Measurements from ENCODE around the gene ZNF341.

The ZNF341 gene

GRCh38 chr20:33701629-33702450 lies 30.0 kb upstream of the ZNF341 start:
- no peak for DNase-seq (ENCODE audit: low read depth in 3 of 3)

- no peak for DNase-seq (ENCODE audit: low read depth in 3 of 3)
Measured at GRCh38 chr20:33702861-33703260, 28.9 kb upstream of the ZNF341 start.

- DNase-seq (ENCODE audit: low read depth in 3 of 3) = no peak
Measured at GRCh38 chr20:33703498-33704137, 28.2 kb upstream of the ZNF341 start.

- DNase-seq (ENCODE audit: low read depth in 3 of 3) = no peak
Measured at GRCh38 chr20:33704197-33704924, 27.4 kb upstream of the ZNF341 start.

- no peak for DNase-seq (ENCODE audit: low read depth in 3 of 3)
Measured at GRCh38 chr20:33707668-33708067, 24.1 kb upstream of the ZNF341 start.

GRCh38 chr20:33709398-33709797 lies 22.4 kb upstream of the ZNF341 start:
- no peak for DNase-seq (ENCODE audit: low read depth in 3 of 3)

GRCh38 chr20:33709905-33710541 lies 21.8 kb upstream of the ZNF341 start:
- DNase-seq (ENCODE audit: low read depth in 3 of 3) = no peak

- DNase-seq (ENCODE audit: low read depth in 3 of 3) = no peak
Measured at GRCh38 chr20:33710681-33711445, 20.9 kb upstream of the ZNF341 start.

- no peak for DNase-seq (ENCODE audit: low read depth in 3 of 3)
Measured at GRCh38 chr20:33711446-33711738, 20.4 kb upstream of the ZNF341 start.

GRCh38 chr20:33713865-33714367 lies 17.9 kb upstream of the ZNF341 start:
- DNase-seq (ENCODE audit: low read depth in 3 of 3) = no peak

- no peak for DNase-seq (ENCODE audit: low read depth in 3 of 3)
Measured at GRCh38 chr20:33716498-33716897, 15.3 kb upstream of the ZNF341 start.

- no peak for DNase-seq (ENCODE audit: low read depth in 3 of 3)
Measured at GRCh38 chr20:33719277-33719988, 12.4 kb upstream of the ZNF341 start.

- DNase-seq (ENCODE audit: low read depth in 3 of 3) = peak; percentile 50 to 78 (median 76)
Measured at GRCh38 chr20:33719989-33720709, 11.6 kb upstream of the ZNF341 start, which contains the start of gene PXMP4. Gene PXMP4, minus strand, starts transcription at chr20:33720310. Its CDS starts 103 bp downstream, at chr20:33720207.

- no peak for DNase-seq (ENCODE audit: low read depth in 3 of 3)
Measured at GRCh38 chr20:33721391-33722140, 10.2 kb upstream of the ZNF341 start.

GRCh38 chr20:33724439-33725094 lies 7.2 kb upstream of the ZNF341 start:
- no peak for DNase-seq (ENCODE audit: low read depth in 3 of 3)

GRCh38 chr20:33725607-33726264 lies 6.1 kb upstream of the ZNF341 start:
- no peak for DNase-seq (ENCODE audit: low read depth in 3 of 3)

GRCh38 chr20:33727115-33727479 lies 4.7 kb upstream of the ZNF341 start:
- no peak for DNase-seq (ENCODE audit: low read depth in 3 of 3)

- DNase-seq (ENCODE audit: low read depth in 3 of 3) = no peak
Measured at GRCh38 chr20:33727806-33728205, 4.0 kb upstream of the ZNF341 start.
